ENCODE data around the gene HMGXB4. TPM values are rescaled to one million over a fixed set of nuclear protein-coding genes. Genes with fewer than 3 reads are reported as not detected.

The HMGXB4 gene
- total RNA-seq, 2 experiments from 2014 or later, result 41.4 to 44.1 TPM

DNA sequence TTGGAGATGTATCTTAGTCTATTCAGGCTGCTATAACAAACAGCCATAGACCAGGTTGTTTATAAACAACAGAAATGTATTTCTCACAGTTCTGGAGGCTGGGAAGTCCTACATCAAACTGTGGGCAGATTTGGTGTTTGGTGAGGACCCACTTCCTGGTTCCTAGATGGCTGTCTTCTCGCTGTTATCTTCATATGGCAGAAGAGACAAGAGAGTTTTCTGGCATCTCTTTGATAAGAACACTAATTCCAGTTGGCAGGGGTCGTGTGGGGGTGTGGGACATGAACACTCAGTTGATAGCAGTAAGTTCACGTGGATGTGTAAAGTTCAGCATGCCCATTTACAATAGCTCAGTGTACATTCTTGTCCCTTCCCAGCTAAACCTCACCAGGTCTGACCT, 41.3 kb upstream of the HMGXB4 start:
- Mint-ChIP-seq H3K9me3 (no peaks in the 10 kb centered on the region), H3K4me3 (no peak overlapping the region), H3K4me1 (ENCODE audit: low read depth) (no peaks in the 10 kb centered on the region), H3K27me3 (peaks cover 37% of the 10 kb centered on the region), H3K36me3 (ENCODE audit: low read depth) (no peaks in the 10 kb centered on the region), H3K27ac (no peak overlapping the region)
- Histone ChIP-seq H3K4me1 (ENCODE audit: insufficient read depth, low read length) (no peaks in the 10 kb centered on the region), H3K9me3 (ENCODE audit: control insufficient read depth in 1 of 2, insufficient read depth in 1 of 2, low read length in 2 of 2) (no peaks in the 10 kb centered on the region), H3K36me3 (ENCODE audit: insufficient read depth, low read length) (no peaks in the 10 kb centered on the region), H3K4me3 (ENCODE audit: low read length) (no peak overlapping the region), H3K27ac (ENCODE audit: low read depth in 1 of 2, low read length in 2 of 2) (no peak overlapping the region), H3K27me3 (ENCODE audit: control insufficient read depth in 1 of 2, insufficient read depth in 2 of 2, low read length in 2 of 2) (peaks cover 0 to 6% of the 10 kb centered on the region in 2 experiments)
- TF ChIP-seq, protein P1, sequence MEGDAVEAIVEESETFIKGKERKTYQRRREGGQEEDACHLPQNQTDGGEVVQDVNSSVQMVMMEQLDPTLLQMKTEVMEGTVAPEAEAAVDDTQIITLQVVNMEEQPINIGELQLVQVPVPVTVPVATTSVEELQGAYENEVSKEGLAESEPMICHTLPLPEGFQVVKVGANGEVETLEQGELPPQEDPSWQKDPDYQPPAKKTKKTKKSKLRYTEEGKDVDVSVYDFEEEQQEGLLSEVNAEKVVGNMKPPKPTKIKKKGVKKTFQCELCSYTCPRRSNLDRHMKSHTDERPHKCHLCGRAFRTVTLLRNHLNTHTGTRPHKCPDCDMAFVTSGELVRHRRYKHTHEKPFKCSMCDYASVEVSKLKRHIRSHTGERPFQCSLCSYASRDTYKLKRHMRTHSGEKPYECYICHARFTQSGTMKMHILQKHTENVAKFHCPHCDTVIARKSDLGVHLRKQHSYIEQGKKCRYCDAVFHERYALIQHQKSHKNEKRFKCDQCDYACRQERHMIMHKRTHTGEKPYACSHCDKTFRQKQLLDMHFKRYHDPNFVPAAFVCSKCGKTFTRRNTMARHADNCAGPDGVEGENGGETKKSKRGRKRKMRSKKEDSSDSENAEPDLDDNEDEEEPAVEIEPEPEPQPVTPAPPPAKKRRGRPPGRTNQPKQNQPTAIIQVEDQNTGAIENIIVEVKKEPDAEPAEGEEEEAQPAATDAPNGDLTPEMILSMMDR (IDR thresholded peaks at IDR 0.05), result no peak
- intact Hi-C loops (cut with DNase I, micrococcal nuclease), result no loop called here
- ATAC-seq (ENCODE audit: poor library complexity) (no peak), DNase-seq (no peak)
- CTCF ChIA-PET, result no interaction called here
- POLR2A ChIA-PET, result no interaction called here

DNA sequence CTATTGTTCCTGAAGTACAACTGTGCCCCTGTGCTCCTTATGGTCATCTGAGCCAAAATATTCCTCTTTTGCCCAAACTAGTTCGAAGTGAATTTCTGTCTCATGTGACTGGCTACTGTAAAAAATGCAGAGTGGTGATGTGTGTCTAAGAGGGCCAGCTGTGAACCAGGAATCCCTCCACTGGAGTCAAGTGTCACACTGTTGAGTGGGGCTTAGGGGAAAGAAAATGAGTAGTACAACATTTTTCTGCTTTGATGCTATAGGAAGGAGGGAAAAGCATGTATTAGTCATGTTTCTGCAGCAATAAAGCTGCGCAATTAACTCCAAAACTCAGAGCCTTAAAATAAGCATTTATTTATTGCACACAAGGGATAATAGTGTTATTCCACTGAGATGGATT, 39.8 kb upstream of the HMGXB4 start:
- intact Hi-C loops (cut with DNase I, micrococcal nuclease), result no loop called here
- CTCF ChIA-PET, result no interaction called here
- H3K4me3 ChIP-seq (ENCODE audit: low read length), result no peak overlapping the region
- ATAC-seq (ENCODE audit: poor library complexity) (no peak), DNase-seq (no peak)
- no peaks in the 10 kb centered on the region for H3K36me3 ChIP-seq (ENCODE audit: insufficient read depth, low read length)
- Mint-ChIP-seq H3K27ac (no peak overlapping the region), H3K27me3 (peaks cover 26% of the 10 kb centered on the region), H3K4me3 (no peak overlapping the region), H3K4me1 (ENCODE audit: low read depth) (no peaks in the 10 kb centered on the region), H3K9me3 (no peaks in the 10 kb centered on the region), H3K36me3 (ENCODE audit: low read depth) (no peaks in the 10 kb centered on the region)
- H3K4me1 ChIP-seq (ENCODE audit: insufficient read depth, low read length), result no peaks in the 10 kb centered on the region
- H3K9me3 ChIP-seq (ENCODE audit: control insufficient read depth in 1 of 2, insufficient read depth in 1 of 2, low read length in 2 of 2), result no peaks in the 10 kb centered on the region
- H3K27ac ChIP-seq (ENCODE audit: low read depth in 1 of 2, low read length in 2 of 2), result no peak overlapping the region
- TF ChIP-seq, protein P1 (IDR thresholded peaks at IDR 0.05), result no peak
- POLR2A ChIA-PET, result no interaction called here
- no peaks in the 10 kb centered on the region for H3K27me3 ChIP-seq (ENCODE audit: control insufficient read depth in 1 of 2, insufficient read depth in 2 of 2, low read length in 2 of 2)

DNA sequence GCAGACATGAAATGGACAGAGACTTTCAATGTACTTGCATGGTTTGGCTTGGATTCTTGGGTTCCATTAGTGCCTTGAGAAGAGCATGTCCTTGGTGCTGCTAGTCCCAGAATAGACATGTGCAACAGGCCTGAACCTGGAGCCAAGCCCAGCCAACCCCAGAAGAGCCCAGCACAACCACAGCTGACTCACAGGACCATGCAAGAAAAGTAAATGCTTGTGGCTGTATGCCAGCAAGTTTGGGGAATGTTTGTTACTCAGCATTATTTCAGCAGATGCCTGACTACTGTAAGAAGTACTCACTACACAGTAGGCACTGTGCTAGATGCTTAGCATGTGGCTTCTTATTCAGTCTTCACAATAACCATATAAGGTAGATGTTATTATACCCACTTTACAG, 39.2 kb upstream of the HMGXB4 start:
- Histone ChIP-seq H3K4me3 (ENCODE audit: low read length) (no peak overlapping the region), H3K27me3 (ENCODE audit: control insufficient read depth in 1 of 2, insufficient read depth in 2 of 2, low read length in 2 of 2) (no peaks in the 10 kb centered on the region)

More for the DNA sequence above, 39.2 kb upstream of the HMGXB4 start:
- no peaks in the 10 kb centered on the region for H3K36me3 ChIP-seq (ENCODE audit: insufficient read depth, low read length)
- no peak overlapping the region for H3K27ac ChIP-seq (ENCODE audit: low read depth in 1 of 2, low read length in 2 of 2)
- no peak overlapping the region for H3K27ac Mint-ChIP-seq
- H3K9me3 Mint-ChIP-seq, result no peaks in the 10 kb centered on the region
- no peak for DNase-seq
- ChIA-PET POLR2A (no interaction called here), CTCF (no interaction called here)
- no peaks in the 10 kb centered on the region for H3K4me1 ChIP-seq (ENCODE audit: insufficient read depth, low read length)
- intact Hi-C loops (cut with DNase I, micrococcal nuclease), result no loop called here
- no peak overlapping the region for H3K4me3 Mint-ChIP-seq
- H3K36me3 Mint-ChIP-seq (ENCODE audit: low read depth), result no peaks in the 10 kb centered on the region
- no peak for ATAC-seq (ENCODE audit: poor library complexity)
- H3K27me3 Mint-ChIP-seq, result peaks cover 27% of the 10 kb centered on the region
- TF ChIP-seq, protein P1 (IDR thresholded peaks at IDR 0.05), result no peak
- no peaks in the 10 kb centered on the region for H3K9me3 ChIP-seq (ENCODE audit: control insufficient read depth in 1 of 2, insufficient read depth in 1 of 2, low read length in 2 of 2)
- H3K4me1 Mint-ChIP-seq (ENCODE audit: low read depth), result no peaks in the 10 kb centered on the region
